Measurements from ENCODE around the gene PPCDC. TPM values are rescaled to one million over a fixed set of nuclear protein-coding genes. Genes with fewer than 3 reads are reported as not detected.

Gene PPCDC
- total RNA-seq, 2 experiments from 2014 or later = 23.3 to 24.0 TPM

- ATAC-seq (peak; percentile 92), DNase-seq (peak; percentile 94)
- ChIA-PET POLR2A (interaction anchor here (0.6 to 1.3 kb wide), 2 partner anchors 175 to 425 kb away, joined by 3 to 7 read pairs; no protein-coding TSS in a partner anchor), CTCF (interaction anchor here (0.6 to 6.8 kb wide), 17 partner anchors 10 to 1037 kb away, joined by 3 to 64 read pairs (median 3); partner anchors contain the start of gene C15orf39)
- Mint-ChIP-seq H3K27me3 (no peaks in the 10 kb centered on the region), H3K4me1 (peaks cover 15% of the 10 kb centered on the region), H3K36me3 (ENCODE audit: low read depth) (peaks cover 12% of the 10 kb centered on the region), H3K27ac (no peak overlapping the region), H3K4me3 (no peak overlapping the region), H3K9me3 (ENCODE audit: low read depth) (no peaks in the 10 kb centered on the region)
- intact Hi-C loops (cut with DNase I, micrococcal nuclease) = loop anchor here (1.0 to 10.0 kb wide), 4 partner anchors 175 to 655 kb away; no protein-coding TSS in a partner anchor
Observed at GRCh38 chr15:75029378-75030022, 6.1 kb downstream of the PPCDC start.

GRCh38 chr15:75030023-75030413 lies 6.6 kb downstream of the PPCDC start:
- Mint-ChIP-seq H3K4me1 (peaks cover 13% of the 10 kb centered on the region), H3K36me3 (ENCODE audit: low read depth) (peaks cover 12% of the 10 kb centered on the region), H3K4me3 (no peak overlapping the region), H3K9me3 (ENCODE audit: low read depth) (no peaks in the 10 kb centered on the region), H3K27me3 (no peaks in the 10 kb centered on the region), H3K27ac (no peak overlapping the region)
- ATAC-seq (no peak), DNase-seq (no peak)
- ChIA-PET POLR2A (interaction anchor here (1.3 kb wide), 1 partner anchor 174 kb away, joined by 7 read pairs; no protein-coding TSS in a partner anchor), CTCF (interaction anchor here (0.6 to 6.8 kb wide), 6 partner anchors 11 to 1036 kb away, joined by 3 to 64 read pairs (median 4); no protein-coding TSS in a partner anchor)
- intact Hi-C loops (cut with DNase I, micrococcal nuclease) = no loop called here

GRCh38 chr15:75030424-75030823 lies 7.0 kb downstream of the PPCDC start:
- H3K4me1 Mint-ChIP-seq = peaks cover 9% of the 10 kb centered on the region
- no peak for ATAC-seq
- H3K36me3 Mint-ChIP-seq (ENCODE audit: low read depth) = peaks cover 12% of the 10 kb centered on the region
- no peaks in the 10 kb centered on the region for H3K27me3 Mint-ChIP-seq
- ChIA-PET CTCF (interaction anchor here (0.6 to 6.8 kb wide), 5 partner anchors 11 to 181 kb away, joined by 3 to 64 read pairs (median 5); no protein-coding TSS in a partner anchor), POLR2A (no interaction called here)
- H3K4me3 Mint-ChIP-seq = no peak overlapping the region
- no peaks in the 10 kb centered on the region for H3K9me3 Mint-ChIP-seq (ENCODE audit: low read depth)
- intact Hi-C loops (cut with DNase I, micrococcal nuclease) = no loop called here
- no peak for DNase-seq
- no peak overlapping the region for H3K27ac Mint-ChIP-seq

GRCh38 chr15:75031848-75032247 lies 8.5 kb downstream of the PPCDC start:
- peaks cover 14% of the 10 kb centered on the region for H3K36me3 Mint-ChIP-seq (ENCODE audit: low read depth)
- H3K27ac Mint-ChIP-seq = no peak overlapping the region
- intact Hi-C loops (cut with DNase I, micrococcal nuclease) = no loop called here
- ChIA-PET POLR2A (no interaction called here), CTCF (interaction anchor here (0.5 to 6.8 kb wide), 6 partner anchors 12 to 222 kb away, joined by 3 to 64 read pairs (median 3); partner anchors contain the start of gene C15orf39)
- no peaks in the 10 kb centered on the region for H3K27me3 Mint-ChIP-seq
- peaks cover 8% of the 10 kb centered on the region for H3K4me1 Mint-ChIP-seq
- H3K9me3 Mint-ChIP-seq (ENCODE audit: low read depth) = no peaks in the 10 kb centered on the region
- no peak for ATAC-seq
- no peak overlapping the region for H3K4me3 Mint-ChIP-seq
- no peak for DNase-seq

GRCh38 chr15:75032395-75032794 lies 9.0 kb downstream of the PPCDC start:
- intact Hi-C loops (cut with DNase I, micrococcal nuclease) = no loop called here
- Mint-ChIP-seq H3K4me3 (no peak overlapping the region), H3K27me3 (no peaks in the 10 kb centered on the region), H3K27ac (no peak overlapping the region), H3K4me1 (peaks cover 13% of the 10 kb centered on the region), H3K9me3 (ENCODE audit: low read depth) (no peaks in the 10 kb centered on the region), H3K36me3 (ENCODE audit: low read depth) (peaks cover 14% of the 10 kb centered on the region)
- CTCF ChIA-PET = interaction anchor here (0.6 to 6.8 kb wide), 4 partner anchors 44 to 172 kb away, joined by 3 to 64 read pairs (median 3); partner anchors contain the start of gene C15orf39
- no peak for ATAC-seq
- POLR2A ChIA-PET = no interaction called here
- DNase-seq = no peak

- no peaks in the 10 kb centered on the region for H3K27me3 Mint-ChIP-seq
- ChIA-PET CTCF (interaction anchor here (0.6 to 1.3 kb wide), 3 partner anchors 27 to 170 kb away, joined by 3 to 6 read pairs (median 3); partner anchors contain the start of gene C15orf39), POLR2A (no interaction called here)
- DNase-seq (no peak), ATAC-seq (no peak)
- H3K9me3 Mint-ChIP-seq (ENCODE audit: low read depth) = no peaks in the 10 kb centered on the region
- no peak overlapping the region for H3K4me3 Mint-ChIP-seq
- peaks cover 14% of the 10 kb centered on the region for H3K36me3 Mint-ChIP-seq (ENCODE audit: low read depth)
- H3K27ac Mint-ChIP-seq = no peak overlapping the region
- peaks cover 18% of the 10 kb centered on the region for H3K4me1 Mint-ChIP-seq
- intact Hi-C loops (cut with DNase I, micrococcal nuclease) = no loop called here
Observed at GRCh38 chr15:75033809-75034208, 10.4 kb downstream of the PPCDC start.

- intact Hi-C loops (cut with DNase I, micrococcal nuclease) = no loop called here
- ChIA-PET CTCF (interaction anchor here (0.7 to 1.3 kb wide), 3 partner anchors 18 to 170 kb away, joined by 3 to 6 read pairs (median 3); partner anchors contain the start of gene C15orf39), POLR2A (interaction anchor here (0.6 kb wide), 1 partner anchor 125 kb away, joined by 3 read pairs; no protein-coding TSS in a partner anchor)
- H3K9me3 Mint-ChIP-seq (ENCODE audit: low read depth) = no peaks in the 10 kb centered on the region
- H3K27me3 Mint-ChIP-seq = no peaks in the 10 kb centered on the region
- DNase-seq = no peak
- peaks cover 14% of the 10 kb centered on the region for H3K36me3 Mint-ChIP-seq (ENCODE audit: low read depth)
- H3K4me3 Mint-ChIP-seq = no peak overlapping the region
- H3K4me1 Mint-ChIP-seq = peaks cover 15% of the 10 kb centered on the region
- no peak overlapping the region for H3K27ac Mint-ChIP-seq
- no peak for ATAC-seq
Observed at GRCh38 chr15:75034615-75035014, 11.2 kb downstream of the PPCDC start.

- no peaks in the 10 kb centered on the region for H3K27me3 Mint-ChIP-seq
- CTCF ChIA-PET = interaction anchor here (1.4 kb wide), 1 partner anchor 11 kb away, joined by 3 read pairs; no protein-coding TSS in a partner anchor
- peaks cover 14% of the 10 kb centered on the region for H3K36me3 Mint-ChIP-seq (ENCODE audit: low read depth)
- ATAC-seq = no peak
- H3K4me1 Mint-ChIP-seq = peaks cover 15% of the 10 kb centered on the region
- intact Hi-C loops (cut with DNase I, micrococcal nuclease) = no loop called here
- H3K9me3 Mint-ChIP-seq (ENCODE audit: low read depth) = no peaks in the 10 kb centered on the region
- no peak overlapping the region for H3K4me3 Mint-ChIP-seq
- POLR2A ChIA-PET = interaction anchor here (0.6 kb wide), 1 partner anchor 303 kb away, joined by 4 read pairs; no protein-coding TSS in a partner anchor
- no peak for DNase-seq
- H3K27ac Mint-ChIP-seq = no peak overlapping the region
Observed at GRCh38 chr15:75036212-75036616, 12.8 kb downstream of the PPCDC start.

GRCh38 chr15:75037685-75038084 lies 14.3 kb downstream of the PPCDC start:
- intact Hi-C loops (cut with DNase I, micrococcal nuclease) = no loop called here
- no peaks in the 10 kb centered on the region for H3K9me3 Mint-ChIP-seq (ENCODE audit: low read depth)
- ChIA-PET POLR2A (no interaction called here), CTCF (interaction anchor here (0.6 to 1.2 kb wide), 3 partner anchors 54 to 418 kb away, joined by 3 to 5 read pairs (median 4); no protein-coding TSS in a partner anchor)
- H3K4me1 Mint-ChIP-seq = peaks cover 13% of the 10 kb centered on the region
- peaks cover 14% of the 10 kb centered on the region for H3K36me3 Mint-ChIP-seq (ENCODE audit: low read depth)
- DNase-seq (no peak), ATAC-seq (peak; percentile 53)
- H3K27me3 Mint-ChIP-seq = no peaks in the 10 kb centered on the region
- H3K27ac Mint-ChIP-seq = no peak overlapping the region
- H3K4me3 Mint-ChIP-seq = no peak overlapping the region

GRCh38 chr15:75038231-75038630 lies 14.8 kb downstream of the PPCDC start:
- peaks cover 11% of the 10 kb centered on the region for H3K36me3 Mint-ChIP-seq (ENCODE audit: low read depth)
- no peak for ATAC-seq
- H3K9me3 Mint-ChIP-seq (ENCODE audit: low read depth) = no peaks in the 10 kb centered on the region
- no peak overlapping the region for H3K27ac Mint-ChIP-seq
- peaks cover 17% of the 10 kb centered on the region for H3K4me1 Mint-ChIP-seq
- DNase-seq = no peak
- intact Hi-C loops (cut with DNase I, micrococcal nuclease) = no loop called here
- H3K4me3 Mint-ChIP-seq = no peak overlapping the region
- no peaks in the 10 kb centered on the region for H3K27me3 Mint-ChIP-seq
- CTCF ChIA-PET = interaction anchor here (0.6 to 1.2 kb wide), 2 partner anchors 54 to 166 kb away, joined by 4 to 5 read pairs; no protein-coding TSS in a partner anchor
- POLR2A ChIA-PET = no interaction called here

- ChIA-PET POLR2A (interaction anchor here (0.6 kb wide), 1 partner anchor 62 kb away, joined by 6 read pairs; no protein-coding TSS in a partner anchor), CTCF (interaction anchor here (0.6 to 2.8 kb wide), 6 partner anchors 11 to 164 kb away, joined by 3 to 12 read pairs (median 3); partner anchors contain the start of gene C15orf39)
- no peaks in the 10 kb centered on the region for H3K27me3 Mint-ChIP-seq
- ATAC-seq (peak; percentile 79), DNase-seq (peak; percentile 76)
- peaks cover 11% of the 10 kb centered on the region for H3K36me3 Mint-ChIP-seq (ENCODE audit: low read depth)
- intact Hi-C loops (cut with DNase I, micrococcal nuclease) = loop anchor here in 1 of 2 experiments (1.0 kb wide), 1 partner anchor 161 kb away; no protein-coding TSS in a partner anchor
- peaks cover 16% of the 10 kb centered on the region for H3K4me1 Mint-ChIP-seq
- H3K27ac Mint-ChIP-seq = no peak overlapping the region
- H3K9me3 Mint-ChIP-seq (ENCODE audit: low read depth) = no peaks in the 10 kb centered on the region
- H3K4me3 Mint-ChIP-seq = no peak overlapping the region
Observed at GRCh38 chr15:75042730-75043508, 19.5 kb downstream of the PPCDC start.
